Prostate gland (tissue), 2 donors: ENCODE measurements around the gene TSHZ2.

Experiments
- CTCF ChIP-seq, 4 experiments: fragments of 200-600 bp in 2 of 4; fragments of 450-650 bp in 2 of 4; sonication (generic) in 2 of 4; IDR thresholded peaks; 1 replicate in 3 of 4; 2 replicates in 1 of 4; pipeline ENCODE4 v1.5.1; 2016 to 2019; ENCODE audit warnings: antibody characterized with exemption in 4 of 4, mild to moderate bottlenecking in 2 of 4, moderate library complexity in 2 of 4
- POLR2A ChIP-seq: fragments of 450-650 bp; IDR thresholded peaks from one replicate; pipeline ENCODE4 v1.6.1; 2016; ENCODE audit warnings: antibody characterized with exemption, mild to moderate bottlenecking
- POLR2AphosphoS5 ChIP-seq: sonication (generic); formaldehyde crosslinking; IDR thresholded peaks from one replicate; pipeline ENCODE4 v1.6.1; 2017; ENCODE audit warnings: antibody characterized with exemption

GRCh38 chr20:53214392-53214791 lies 242.2 kb downstream of the TSHZ2 start:
- TF ChIP-seq CTCF (IDR thresholded peaks at IDR 0.05) (no peak), POLR2A (no peak), POLR2AphosphoS5 (no peak)
